ENCODE results near the gene OPA1.
"Not testable (repeated sequence)": the region's sequence is repeated elsewhere in the genome, so short reads cannot be mapped to it uniquely, and the experiment has no call there.

Gene OPA1

DNA sequence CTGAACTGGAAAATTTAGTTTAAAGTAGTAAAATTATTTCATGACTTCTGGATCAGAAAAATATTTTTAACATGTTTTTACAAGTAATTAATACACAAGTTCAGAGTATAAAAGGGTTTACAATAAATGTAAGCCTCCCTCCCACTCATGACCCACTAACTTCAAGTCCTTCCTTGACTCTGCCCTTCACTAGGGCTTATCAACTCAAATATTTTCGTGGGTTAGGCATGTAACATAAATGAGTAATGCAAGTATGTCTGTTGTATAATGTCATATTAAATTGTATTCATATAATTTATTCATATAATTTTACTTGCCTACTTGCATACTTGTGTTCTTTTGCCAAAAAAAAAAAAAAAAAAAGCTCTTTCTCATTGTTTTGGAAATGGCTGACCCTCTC, 3.4 kb upstream of the OPA1 start:
- no peak for DNase-seq

DNA sequence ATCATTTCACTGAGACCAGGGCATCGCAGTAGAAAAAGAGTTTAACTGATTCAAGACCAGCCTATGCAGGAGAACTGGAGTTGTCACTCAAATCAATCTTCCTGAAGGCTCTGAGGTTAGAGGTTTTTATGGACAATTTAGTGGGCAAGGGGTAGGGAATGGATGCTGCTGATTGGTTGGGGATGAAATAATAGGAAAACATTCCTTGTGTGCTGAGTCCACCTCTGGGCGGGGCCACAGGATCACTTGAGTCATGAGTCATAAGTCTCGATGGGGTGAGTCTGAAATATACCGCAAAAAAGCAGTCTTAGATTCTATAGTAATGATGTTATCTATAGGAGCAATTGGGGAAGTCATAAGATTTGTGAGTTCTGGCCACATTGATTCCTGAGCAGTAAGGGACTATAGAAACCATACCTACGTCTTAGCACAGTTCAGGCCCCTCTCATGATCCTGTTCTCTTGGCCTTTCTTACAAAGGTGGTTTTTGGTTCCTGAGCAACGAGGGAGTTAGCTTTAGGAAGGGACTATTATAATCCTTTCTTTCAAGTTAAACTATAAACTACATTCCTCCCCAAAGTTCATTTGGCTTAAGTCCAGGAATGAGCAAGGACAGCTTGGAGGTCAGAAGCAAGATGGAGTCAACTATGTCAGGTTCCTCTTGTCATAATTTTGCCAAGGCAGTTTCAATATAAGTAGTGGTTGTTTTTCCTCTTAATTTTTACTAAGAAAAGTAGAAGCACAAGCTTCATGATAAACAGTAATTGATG, 2.7 kb upstream of the OPA1 start:
- DNase-seq: peak; percentile 65

DNA sequence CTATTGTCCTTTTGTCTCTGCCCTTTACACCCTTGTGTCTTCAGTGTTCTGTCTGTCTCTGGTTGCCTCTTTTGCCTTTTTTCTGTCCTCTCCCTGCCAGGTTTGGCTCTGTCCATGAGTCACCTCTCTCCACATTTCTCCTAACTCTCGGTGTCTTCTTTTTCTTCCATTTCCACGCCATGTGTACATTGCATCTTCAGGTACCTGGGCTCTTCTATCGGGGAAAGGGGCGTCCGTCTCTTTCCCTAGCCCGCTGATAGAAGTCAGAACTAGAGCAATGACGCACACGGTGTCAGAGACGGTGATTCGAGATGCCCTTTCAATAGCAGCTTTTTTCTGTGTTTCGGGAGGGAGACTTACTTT, 641 bp downstream of the OPA1 start:
- DNase-seq: peak; percentile 17

DNA sequence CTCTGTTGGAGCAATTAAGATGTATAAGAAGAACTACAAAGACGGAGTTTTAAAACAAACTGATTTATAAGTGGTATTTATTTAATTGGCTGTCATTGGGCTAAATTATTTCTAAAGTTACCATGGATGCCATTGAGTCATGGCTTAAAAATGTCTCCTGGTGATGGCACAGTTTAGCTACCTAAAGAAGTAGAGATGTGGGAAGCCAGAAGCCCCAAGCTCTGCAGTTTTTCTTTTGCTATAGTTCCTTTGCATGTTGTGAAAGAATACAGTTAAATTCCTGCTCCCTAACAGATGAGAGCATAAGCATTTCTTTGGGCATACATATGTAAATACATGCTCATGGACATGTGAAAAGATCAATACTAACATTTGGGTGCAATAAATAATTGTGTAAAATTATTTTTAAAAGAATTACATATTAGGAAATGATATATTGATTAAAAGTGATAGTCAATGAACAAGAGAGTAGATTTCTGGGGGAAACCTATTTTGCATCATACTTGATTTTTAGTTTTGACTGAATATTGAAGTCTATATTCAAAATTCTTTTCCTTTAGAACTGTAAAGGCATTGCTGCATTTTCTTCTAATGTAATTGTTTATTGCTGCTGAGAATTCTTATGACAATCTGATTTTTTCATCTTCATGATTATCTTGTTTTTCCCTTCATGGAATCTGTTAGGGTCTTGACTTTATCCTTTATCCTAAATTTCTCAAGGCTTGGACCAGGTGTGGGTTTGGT, 2.1 kb downstream of the OPA1 start:
- DNase-seq: peak; percentile 37

DNA sequence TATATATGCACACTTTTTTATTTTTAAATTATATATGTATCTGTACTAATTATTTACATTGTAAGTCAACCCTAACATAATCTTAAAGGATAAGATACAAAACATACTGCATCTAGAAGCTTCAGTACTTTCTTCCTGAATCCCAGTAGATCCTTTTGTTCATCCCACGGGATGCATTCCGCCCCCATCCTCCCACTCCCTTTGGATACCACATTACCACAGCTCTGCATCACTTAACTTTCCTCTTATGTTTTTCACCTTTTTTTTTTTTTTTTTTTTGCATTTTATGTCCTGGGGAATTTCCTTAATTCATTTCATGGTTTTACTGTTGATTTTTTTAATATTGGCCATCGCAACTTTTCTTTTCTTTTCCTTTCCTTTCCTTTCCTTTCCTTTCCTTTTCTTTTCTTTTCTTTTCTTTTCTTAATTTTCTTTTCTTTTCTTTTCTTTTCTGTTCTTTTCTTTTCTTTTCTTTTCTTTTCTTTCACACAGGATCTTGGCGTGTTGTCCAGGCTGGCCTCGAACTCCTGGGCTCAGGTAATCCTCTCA, 3.0 kb downstream of the OPA1 start:
- DNase-seq: no peak

DNA sequence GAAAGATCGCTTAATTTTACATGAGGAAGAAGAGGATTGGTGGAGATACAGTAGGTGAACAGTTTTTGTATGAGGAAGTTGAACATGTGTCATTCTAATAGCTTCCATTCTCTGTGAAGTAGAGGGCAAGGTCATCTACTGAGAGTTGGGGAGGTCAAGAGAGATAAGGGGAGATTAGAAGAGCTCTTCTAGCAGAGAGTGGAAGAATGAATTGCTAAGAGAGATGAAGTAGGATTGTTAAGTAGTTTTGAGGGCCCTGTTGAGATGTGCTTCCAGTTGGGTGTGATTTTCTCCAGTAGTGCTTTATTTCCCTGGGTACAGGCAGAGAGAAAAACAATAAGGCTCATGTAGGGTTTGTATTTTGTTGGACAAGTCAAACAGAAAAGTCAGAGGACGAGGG, 5.2 kb downstream of the OPA1 start:
- DNase-seq: no peak

DNA sequence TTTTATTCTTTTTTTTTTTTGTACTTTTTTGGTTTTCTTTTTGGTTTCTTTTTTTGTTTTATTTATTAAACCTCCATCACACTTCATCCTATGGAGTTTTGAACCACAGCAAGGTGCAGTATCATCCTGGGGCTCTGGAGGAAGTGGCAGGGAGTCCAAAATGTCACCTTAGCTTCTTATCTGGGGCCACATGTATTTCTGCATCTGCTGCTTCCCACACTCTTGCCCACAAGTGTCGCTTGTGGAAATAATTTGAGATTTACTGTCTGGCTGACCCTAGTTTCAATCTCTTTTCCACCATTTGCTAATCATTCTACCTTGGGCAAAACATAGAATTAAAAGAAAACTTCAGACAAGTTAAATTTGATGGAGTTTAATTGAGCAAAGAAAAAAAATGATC, 6.4 kb downstream of the OPA1 start:
- no peak for DNase-seq

DNA sequence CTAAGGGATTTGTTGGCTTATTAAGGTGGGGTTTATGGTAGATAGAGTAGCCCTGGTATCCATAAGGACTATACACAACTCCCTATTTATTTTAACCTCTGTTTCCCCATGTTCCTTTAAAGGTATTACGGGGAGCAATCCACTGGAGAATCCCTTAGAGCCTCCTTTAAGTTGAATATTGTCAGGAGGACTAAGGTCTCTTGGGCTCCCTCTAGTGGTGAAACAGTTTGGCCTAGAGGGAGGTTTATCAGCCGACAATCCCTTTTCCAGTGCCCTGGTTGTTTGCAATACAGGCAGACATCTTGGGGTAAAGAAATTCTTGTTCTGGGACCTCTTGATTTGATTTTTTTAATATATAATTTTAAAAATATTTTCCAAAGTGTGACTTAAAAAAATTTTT, 12.9 kb downstream of the OPA1 start:
- peak; percentile 57 for DNase-seq

DNA sequence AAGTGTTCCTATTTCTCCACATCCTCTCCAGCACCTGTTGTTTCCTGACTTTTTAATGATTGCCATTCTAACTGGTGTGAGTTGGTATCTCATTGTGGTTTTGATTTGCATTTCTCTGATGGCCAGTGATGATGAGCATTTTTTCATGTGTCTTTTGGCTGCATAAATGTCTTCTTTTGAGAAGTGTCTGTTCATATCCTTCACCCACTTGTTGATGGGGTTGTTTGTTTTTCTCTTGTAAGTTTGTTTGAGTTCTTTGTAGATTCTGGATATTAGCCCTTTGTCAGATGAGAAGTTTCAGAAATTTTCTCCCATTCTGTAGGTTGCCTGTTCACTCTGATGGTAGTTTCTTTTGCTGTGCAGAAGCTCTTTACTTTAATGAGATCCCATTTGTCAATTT, 13.9 kb downstream of the OPA1 start:
- DNase-seq: not testable (repeated sequence)

DNA sequence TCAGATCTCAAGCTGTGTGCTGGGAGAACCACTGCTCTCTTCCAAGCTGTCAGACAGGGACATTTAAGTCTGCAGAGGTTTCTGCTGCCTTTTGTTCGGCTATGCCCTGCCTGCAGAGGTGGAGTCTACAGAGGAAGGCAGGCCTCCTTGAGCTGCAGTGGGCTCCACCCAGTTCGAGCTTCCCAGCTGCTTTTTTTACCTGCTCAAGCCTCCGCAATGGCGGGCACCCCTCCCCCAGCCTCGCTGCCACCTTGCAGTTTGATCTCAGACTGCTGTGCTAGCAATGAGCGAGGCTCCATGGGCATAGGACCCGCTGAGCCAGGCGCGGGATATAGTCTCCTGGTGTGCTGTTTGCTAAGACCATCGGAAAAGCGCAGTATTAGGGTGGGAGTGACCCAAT, 17.5 kb downstream of the OPA1 start:
- not testable (repeated sequence) for DNase-seq

DNA sequence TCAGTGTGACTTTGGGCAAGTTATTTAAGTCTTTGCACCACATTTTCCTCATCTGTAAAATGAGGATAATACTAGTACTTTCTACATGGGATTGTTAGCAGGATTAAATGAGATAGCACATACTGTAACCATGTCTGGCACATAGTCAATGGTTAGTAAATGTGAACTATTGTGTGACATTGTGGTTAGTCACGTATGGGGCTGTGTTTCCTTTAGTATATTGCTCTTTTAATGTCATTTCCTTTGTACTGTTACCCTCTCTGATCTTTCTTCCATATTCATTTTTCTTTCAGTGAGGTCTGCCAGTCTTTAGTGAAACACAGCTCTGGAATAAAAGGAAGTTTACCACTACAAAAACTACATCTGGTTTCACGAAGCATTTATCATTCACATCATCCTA, 21.4 kb downstream of the OPA1 start:
- no peak for DNase-seq

DNA sequence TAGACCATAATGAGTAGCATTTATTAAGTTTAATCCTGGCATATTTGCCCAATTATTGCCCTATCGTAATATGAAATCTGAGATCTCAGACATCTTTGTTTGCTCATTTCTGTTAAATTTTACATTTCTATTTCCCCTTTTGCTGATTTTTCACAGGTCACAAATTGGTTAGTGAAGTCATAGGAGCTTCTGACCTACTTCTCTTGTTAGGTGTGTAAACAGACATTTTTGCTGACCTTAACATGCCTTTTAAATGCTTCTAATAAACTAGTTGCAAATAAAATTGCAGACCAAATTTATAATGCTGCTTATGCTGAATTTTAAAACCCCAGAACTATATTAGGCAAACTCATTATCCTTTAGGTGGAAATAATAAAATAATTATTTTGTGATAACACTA, 24.6 kb downstream of the OPA1 start:
- DNase-seq: no peak

DNA sequence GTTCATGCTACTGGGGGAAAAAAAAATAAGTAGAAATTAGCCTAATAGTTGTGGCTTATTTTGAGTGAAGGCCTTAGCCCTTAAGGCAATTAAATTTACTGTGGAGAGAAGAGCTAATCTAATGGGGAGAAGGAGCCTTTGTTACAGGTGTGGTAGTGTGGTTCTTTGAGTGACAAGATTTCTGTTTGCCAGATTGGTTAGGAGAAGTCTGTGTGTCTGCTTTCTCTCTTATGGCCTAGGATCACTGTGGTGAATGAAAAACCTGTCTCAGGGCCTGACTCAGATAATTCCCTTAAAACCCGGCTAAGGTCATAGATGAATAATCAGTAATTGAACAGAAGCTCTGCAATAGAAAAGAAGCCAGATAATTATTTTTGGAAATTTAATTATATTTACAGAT, 27.0 kb downstream of the OPA1 start:
- no peak for DNase-seq

DNA sequence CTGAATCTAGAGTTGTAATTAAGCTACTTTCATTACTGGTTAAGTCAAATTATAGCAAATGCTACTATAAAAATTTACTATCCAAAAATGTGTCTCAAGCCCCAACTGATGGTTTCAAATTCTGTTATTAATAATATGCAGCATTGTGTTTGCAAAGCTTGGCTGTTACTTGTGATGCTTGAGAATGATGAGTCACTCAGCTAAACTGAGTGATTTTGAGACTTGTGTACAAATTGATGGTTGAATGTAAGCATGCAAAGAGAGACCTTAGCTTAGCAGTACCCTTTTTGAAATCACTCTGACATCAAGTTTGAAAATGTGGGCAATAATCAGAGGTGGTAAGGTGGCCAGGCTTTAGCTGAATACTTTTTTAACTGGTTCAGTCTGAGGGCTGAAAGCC, 27.6 kb downstream of the OPA1 start:
- DNase-seq: peak; percentile 19

DNA sequence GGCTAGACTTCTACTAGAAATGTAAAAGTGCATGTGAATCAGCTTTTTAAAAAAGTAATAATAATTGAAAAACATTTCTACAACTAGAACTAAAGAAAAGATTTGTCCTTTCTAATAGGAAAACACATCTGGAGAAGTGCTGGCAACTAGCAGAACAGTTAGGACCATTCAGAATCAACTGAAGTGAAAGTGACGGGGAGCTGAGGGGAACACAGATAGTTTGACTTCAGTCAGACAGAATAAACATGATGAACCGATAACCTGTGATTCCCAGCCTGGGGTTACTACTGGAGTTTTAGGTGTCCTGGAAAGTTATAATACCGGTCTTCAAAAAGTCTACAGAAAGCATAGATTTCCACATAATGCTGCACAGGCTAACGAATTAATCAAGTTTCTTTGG, 28.1 kb downstream of the OPA1 start:
- no peak for DNase-seq

DNA sequence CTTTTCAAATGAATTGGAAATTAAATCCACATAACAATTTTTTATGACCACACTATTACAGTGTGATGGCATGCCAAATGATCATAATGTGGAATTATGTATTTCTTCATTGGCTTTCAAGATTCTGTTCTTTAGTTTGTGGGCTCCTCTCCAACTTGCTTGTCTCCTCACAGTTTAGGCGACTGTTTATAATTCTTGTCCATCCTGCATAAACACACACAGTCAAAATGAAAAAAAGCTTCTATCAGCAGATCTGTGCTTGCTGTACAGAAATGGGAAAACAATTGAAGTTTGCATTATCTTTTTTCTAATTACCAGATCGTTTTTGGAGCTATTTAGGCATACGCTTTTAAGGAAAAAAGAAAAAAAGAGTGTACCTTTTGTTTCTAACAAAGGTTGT, 37.0 kb downstream of the OPA1 start:
- no peak for DNase-seq

DNA sequence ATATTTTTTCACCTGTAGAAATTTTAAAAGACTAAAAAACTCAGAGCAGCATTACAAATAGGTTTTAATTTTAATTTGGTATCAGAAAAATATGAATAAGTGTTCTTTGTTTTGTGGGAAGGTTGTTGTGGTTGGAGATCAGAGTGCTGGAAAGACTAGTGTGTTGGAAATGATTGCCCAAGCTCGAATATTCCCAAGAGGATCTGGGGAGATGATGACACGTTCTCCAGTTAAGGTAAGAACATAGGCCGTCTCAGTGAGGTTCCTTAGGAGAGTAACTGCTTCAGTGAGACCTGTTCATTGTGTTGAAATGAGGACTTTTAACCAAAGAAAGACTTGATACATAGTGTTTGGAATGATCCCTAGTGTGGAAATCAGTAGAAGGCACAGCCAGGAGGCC, 44.8 kb downstream of the OPA1 start:
- peak; percentile 19 for DNase-seq

DNA sequence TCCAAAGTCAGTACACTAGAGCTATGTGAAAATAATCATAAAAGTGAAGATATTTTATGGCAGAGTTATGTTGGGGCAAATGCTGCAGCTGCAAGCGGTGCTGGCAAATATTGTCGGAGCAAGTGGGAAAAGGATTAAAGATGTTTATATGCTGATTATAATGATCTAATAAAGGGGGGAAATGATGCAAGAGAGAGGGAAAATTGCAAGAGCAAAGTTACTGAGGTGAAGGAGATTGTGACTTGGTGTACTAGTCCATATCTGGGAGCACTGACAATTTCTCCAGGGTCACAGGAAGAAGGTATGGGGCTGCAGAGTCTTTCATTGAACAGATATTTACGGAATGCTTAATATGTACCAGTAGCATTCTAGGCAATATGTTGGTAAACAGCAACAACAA, 45.8 kb downstream of the OPA1 start:
- no peak for DNase-seq

DNA sequence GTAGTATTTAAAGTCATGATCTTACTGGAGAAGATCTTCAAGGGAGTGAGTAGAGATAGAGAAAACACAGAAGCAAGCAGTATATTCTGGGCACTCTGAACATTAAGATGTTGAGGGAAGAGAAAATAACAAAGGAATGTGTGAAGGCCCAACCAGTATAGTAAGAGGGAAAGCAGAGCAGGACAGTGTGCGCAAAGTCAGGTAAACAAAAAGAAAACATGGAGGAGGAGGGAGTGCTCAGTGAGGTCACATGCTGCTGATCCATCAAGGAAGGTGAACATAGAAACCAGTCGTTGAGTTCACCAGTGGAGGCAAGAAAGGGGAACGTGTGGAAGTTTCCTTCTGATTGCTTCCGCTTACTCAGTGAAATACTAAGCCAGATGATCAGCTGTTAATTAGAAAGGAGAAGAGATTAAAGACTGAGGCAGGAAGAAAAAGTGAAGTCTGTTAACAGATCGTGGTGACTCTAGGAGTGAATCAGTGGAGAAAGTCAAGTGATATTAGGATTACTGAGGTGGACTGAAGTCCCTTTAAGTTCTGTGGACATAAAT, 47.2 kb downstream of the OPA1 start:
- DNase-seq: no peak

DNA sequence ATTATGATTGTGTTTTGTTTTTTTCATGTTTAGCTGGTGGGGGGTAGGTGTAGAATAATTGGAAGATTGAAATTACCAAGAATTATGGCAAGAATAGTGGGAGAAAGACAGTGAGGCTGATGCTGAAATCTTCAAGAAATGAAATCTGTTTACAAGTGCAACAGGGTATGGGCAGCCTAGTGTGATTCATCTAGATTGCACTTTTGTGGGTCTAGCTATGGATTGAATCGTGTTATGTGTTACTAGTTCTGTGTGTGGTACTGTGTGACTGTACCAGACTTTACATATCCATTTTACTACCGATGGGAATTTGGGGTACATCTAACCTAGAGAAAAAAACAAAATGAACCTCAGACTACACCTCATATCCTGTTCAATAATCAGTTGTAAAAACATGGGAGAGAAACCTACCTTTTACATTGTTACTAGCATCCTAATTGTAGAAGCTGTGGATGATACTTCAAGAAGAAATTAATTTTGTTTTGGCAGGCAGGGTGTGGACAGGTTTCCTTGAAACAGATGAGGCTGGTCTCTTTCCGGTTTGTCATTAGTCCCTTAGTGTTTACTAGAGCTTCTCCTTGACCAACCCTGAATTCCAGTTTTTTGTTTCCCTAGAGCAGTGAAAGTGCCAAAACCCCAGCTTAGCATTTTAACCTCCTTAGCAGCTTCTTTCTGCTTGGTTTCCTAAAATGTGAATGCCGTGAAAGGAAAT, 47.9 kb downstream of the OPA1 start:
- peak; percentile 10 for DNase-seq

DNA sequence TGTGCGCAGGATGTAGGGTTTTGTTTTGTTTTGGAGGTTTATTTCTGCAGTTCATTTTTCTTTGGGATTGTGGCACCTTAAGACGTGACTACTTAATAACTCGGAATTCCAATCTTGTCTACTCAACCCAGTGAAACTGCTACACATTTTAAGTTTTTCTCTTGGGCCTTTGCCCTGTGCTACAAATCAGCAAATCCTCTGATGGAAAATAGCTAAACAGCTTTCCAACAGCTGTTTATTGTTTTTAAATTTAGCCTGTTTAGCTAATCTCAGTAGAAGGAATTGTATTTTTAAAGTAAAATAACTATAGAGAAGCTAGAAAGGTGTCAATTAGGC, 48.4 kb downstream of the OPA1 start:
- peak; percentile 8 for DNase-seq

DNA sequence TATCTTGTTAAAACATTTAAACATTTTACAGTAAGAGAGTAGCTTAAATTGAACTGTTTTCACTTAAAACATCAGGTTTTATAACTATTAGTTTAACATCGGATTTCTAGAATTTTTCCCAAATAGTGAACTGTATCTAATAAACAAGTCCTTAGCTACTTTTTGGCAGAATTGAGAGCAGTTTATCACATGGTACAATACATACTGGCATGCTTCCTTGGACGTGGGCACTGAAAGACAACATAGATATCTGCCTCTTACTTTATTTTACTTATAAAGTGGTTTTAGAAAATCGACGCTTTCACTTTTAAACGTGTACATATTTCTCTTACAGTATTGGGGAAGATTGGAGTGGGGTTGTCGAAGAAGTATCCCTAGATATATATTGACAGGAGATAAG, 52.8 kb downstream of the OPA1 start:
- DNase-seq: no peak

DNA sequence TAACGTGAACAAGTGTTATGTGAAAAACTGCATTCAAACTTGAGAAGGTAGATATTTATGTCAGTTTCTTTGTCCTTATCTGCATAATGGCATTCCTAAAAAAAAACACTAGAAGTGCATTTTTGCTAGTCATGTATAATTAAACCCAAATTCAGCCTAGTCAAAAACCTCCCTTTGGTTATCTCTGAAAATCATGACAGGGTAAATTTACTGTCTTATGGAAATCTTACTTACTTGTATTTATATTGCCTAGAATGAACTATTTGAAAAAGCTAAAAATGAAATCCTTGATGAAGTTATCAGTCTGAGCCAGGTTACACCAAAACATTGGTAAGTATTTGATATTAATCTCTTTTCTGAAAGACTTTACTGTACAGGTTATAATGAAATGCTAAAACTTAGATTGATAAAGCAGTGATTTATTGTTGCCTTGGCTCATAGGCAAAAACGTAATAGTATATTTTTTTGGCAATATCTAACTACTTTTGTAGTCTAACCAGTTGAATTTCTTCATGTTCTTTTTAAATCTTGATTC, 55.6 kb downstream of the OPA1 start:
- DNase-seq: no peak
